ENCODE measurements around the gene MCF2.
"Not testable (repeated sequence)": the region's sequence is repeated elsewhere in the genome, so short reads cannot be mapped to it uniquely, and the experiment has no call there.

DNA sequence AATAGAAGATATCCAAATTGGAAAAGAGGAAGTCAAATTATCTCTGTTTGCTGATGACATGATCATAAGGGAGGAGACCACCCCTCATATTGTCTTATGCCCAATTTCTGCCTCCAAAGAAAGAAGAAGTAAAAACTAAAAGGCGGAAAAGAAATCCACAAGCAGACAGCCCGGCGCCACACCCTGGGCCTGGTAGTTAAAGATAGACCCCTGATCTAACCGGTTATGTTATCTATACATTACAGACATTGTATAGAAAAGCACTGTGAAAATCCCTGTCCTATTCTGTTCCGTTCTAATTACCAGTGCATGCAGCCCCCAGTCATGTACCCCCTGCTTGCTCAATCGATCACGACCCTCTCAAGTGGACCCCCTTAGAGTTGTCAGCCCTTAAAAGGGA, 22.8 kb downstream of the MCF2 start:
- TF ChIP-seq, protein P1, sequence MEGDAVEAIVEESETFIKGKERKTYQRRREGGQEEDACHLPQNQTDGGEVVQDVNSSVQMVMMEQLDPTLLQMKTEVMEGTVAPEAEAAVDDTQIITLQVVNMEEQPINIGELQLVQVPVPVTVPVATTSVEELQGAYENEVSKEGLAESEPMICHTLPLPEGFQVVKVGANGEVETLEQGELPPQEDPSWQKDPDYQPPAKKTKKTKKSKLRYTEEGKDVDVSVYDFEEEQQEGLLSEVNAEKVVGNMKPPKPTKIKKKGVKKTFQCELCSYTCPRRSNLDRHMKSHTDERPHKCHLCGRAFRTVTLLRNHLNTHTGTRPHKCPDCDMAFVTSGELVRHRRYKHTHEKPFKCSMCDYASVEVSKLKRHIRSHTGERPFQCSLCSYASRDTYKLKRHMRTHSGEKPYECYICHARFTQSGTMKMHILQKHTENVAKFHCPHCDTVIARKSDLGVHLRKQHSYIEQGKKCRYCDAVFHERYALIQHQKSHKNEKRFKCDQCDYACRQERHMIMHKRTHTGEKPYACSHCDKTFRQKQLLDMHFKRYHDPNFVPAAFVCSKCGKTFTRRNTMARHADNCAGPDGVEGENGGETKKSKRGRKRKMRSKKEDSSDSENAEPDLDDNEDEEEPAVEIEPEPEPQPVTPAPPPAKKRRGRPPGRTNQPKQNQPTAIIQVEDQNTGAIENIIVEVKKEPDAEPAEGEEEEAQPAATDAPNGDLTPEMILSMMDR (conservative IDR thresholded peaks at IDR 0.05; ENCODE audit: low read depth, low read length), result not testable (repeated sequence)
- not testable (repeated sequence) for TF ChIP-seq EZH2 (IDR thresholded peaks at IDR 0.05; ENCODE audit: borderline replicate concordance, low read depth, low read length, poor library complexity, severe bottlenecking)
